Breast epithelium (tissue), 4 donors: ENCODE data around the gene CYP2W1. TPM values are rescaled to one million over a fixed set of nuclear protein-coding genes. Genes with fewer than 3 reads are reported as not detected.
"Not testable (repeated sequence)": the region's sequence is repeated elsewhere in the genome, so short reads cannot be mapped to it uniquely, and the experiment has no call there.

Experiments used
- DNase-seq, 2 donors: peaks; one replicate each; pipeline ENCODE4 v3.0.0-alpha.2; 2019; ENCODE audit warnings: low spot score in 2 of 2
- H3K27ac ChIP-seq, 2 donors: fragments of 200-600 bp; sonication (generic) in 1 of 2; one replicate each; pipeline ENCODE4 v1.5.1; 2016 to 2019; ENCODE audit warnings: mild to moderate bottlenecking in 1 of 2
- H3K27me3 ChIP-seq, 2 donors: fragments of 200-600 bp; sonication (generic) in 1 of 2; one replicate each; pipeline versions ENCODE4 v1.5.1 to v1.6.0; 2017 to 2019; ENCODE audit warnings: control low read depth in 1 of 2, mild to moderate bottlenecking in 1 of 2
- H3K36me3 ChIP-seq: fragments of 200-600 bp; one replicate; pipeline ENCODE4 v1.5.1; 2019
- H3K4me1 ChIP-seq, 2 donors: fragments of 200-600 bp; sonication (generic); one replicate each; pipeline ENCODE4 v1.5.1; 2016 to 2019; ENCODE audit warnings: control low read depth in 1 of 2
- H3K4me3 ChIP-seq, 3 donors: fragments of 200-600 bp; sonication (generic); 1 replicate in 2 of 3; 2 replicates in 1 of 3; pipeline ENCODE4 v1.5.1; 2016 to 2019; ENCODE audit warnings: mild to moderate bottlenecking in 3 of 3, moderate library complexity in 2 of 3
- H3K9me3 ChIP-seq, 2 donors: fragments of 200-600 bp; sonication (generic) in 1 of 2; one replicate each; pipeline ENCODE4 v1.5.1; 2016 to 2019; ENCODE audit warnings: control low read depth in 1 of 2
- CTCF ChIP-seq, 3 donors: fragments of 450-650 bp; IDR thresholded peaks; one replicate each; pipeline ENCODE4 v1.5.1; 2016 to 2017; ENCODE audit warnings: antibody characterized with exemption in 3 of 3, mild to moderate bottlenecking in 3 of 3, moderate library complexity in 3 of 3
- POLR2A ChIP-seq: fragments of 450-650 bp; IDR thresholded peaks from one replicate; pipeline ENCODE4 v1.6.1; 2016; ENCODE audit warnings: antibody characterized with exemption, mild to moderate bottlenecking, moderate library complexity
- POLR2AphosphoS5 ChIP-seq, 3 donors: sonication (generic); formaldehyde crosslinking; IDR thresholded peaks; one replicate each; pipeline ENCODE4 v1.6.1; 2017; ENCODE audit warnings: antibody characterized with exemption in 3 of 3
- intact Hi-C: fragments of 100-400 bp; cut with DNase I; formaldehyde crosslinking; loops from one replicate; pipeline ENCODE4 v1.15.1; 2023; ENCODE audit warnings: low total_unique reads
- total RNA-seq, 3 donors: library from RNA; depleted of rRNA; stranded (reverse); fragments of >200 nt; gene quantifications; one replicate each; pipeline ENCODE4 v1.1.0, GENCODE V29; 2016

Gene CYP2W1
- total RNA-seq, 3 donors from 2014 or later: not detected

GRCh38 chr7:937856-938484 lies 45.0 kb upstream of the CYP2W1 start:
- Histone ChIP-seq H3K27me3 (no peaks in the 10 kb centered on the region), H3K27ac (no peak overlapping the region), H3K9me3 (no peaks in the 10 kb centered on the region), H3K36me3 (no peaks in the 10 kb centered on the region), H3K4me1 (no peaks in the 10 kb centered on the region), H3K4me3 (no peak overlapping the region)
- intact Hi-C loops: no loop called here
- no peak for TF ChIP-seq POLR2AphosphoS5 (IDR thresholded peaks at IDR 0.05)
- TF ChIP-seq POLR2A: no peak
- no peak for DNase-seq

GRCh38 chr7:938546-939185 lies 44.3 kb upstream of the CYP2W1 start:
- Histone ChIP-seq H3K27me3 (no peaks in the 10 kb centered on the region), H3K9me3 (no peaks in the 10 kb centered on the region), H3K4me3 (no peak overlapping the region), H3K36me3 (no peaks in the 10 kb centered on the region), H3K27ac (no peak overlapping the region), H3K4me1 (no peaks in the 10 kb centered on the region)
- intact Hi-C loops: no loop called here
- no peak for DNase-seq
- no peak for TF ChIP-seq CTCF (IDR thresholded peaks at IDR 0.05)
- TF ChIP-seq POLR2AphosphoS5 (IDR thresholded peaks at IDR 0.05): no peak
- no peak for TF ChIP-seq POLR2A

GRCh38 chr7:939843-940242 lies 43.1 kb upstream of the CYP2W1 start:
- no peak for TF ChIP-seq POLR2AphosphoS5 (IDR thresholded peaks at IDR 0.05)
- TF ChIP-seq CTCF (IDR thresholded peaks at IDR 0.05): no peak
- no peak for TF ChIP-seq POLR2A
- Histone ChIP-seq H3K27ac (no peak overlapping the region), H3K36me3 (no peaks in the 10 kb centered on the region)

GRCh38 chr7:940599-941408 lies 42.2 kb upstream of the CYP2W1 start:
- DNase-seq: no peak
- H3K27me3 ChIP-seq: no peaks in the 10 kb centered on the region
- no peaks in the 10 kb centered on the region for H3K4me1 ChIP-seq
- TF ChIP-seq POLR2A (no peak), CTCF (IDR thresholded peaks at IDR 0.05) (no peak), POLR2AphosphoS5 (IDR thresholded peaks at IDR 0.05) (no peak)
- H3K36me3 ChIP-seq: no peaks in the 10 kb centered on the region
- H3K4me3 ChIP-seq: no peak overlapping the region
- no peak overlapping the region for H3K27ac ChIP-seq
- H3K9me3 ChIP-seq: no peaks in the 10 kb centered on the region
- intact Hi-C loops: no loop called here

More at GRCh38 chr7:939843-940242, 43.1 kb upstream of the CYP2W1 start:
- H3K4me3 ChIP-seq: no peak overlapping the region
- no peaks in the 10 kb centered on the region for H3K9me3 ChIP-seq
- no peaks in the 10 kb centered on the region for H3K27me3 ChIP-seq
- DNase-seq: no peak
- intact Hi-C loops: no loop called here
- H3K4me1 ChIP-seq: no peaks in the 10 kb centered on the region

- H3K27ac ChIP-seq, H3K9me3 ChIP-seq, intact Hi-C loops: not testable (repeated sequence)
These were observed 39.2 kb upstream of the CYP2W1 start for GRCh38 chr7:943793-944192.

GRCh38 chr7:944744-945143 lies 38.2 kb upstream of the CYP2W1 start:
- Histone ChIP-seq H3K4me1 (peaks cover 0 to 4% of the 10 kb centered on the region in 2 donors), H3K27ac (peak overlapping the region; percentile 86 to 95), H3K4me3 (peak overlapping the region in 2 of 3 donors; percentile 42 to 57), H3K36me3 (no peaks in the 10 kb centered on the region), H3K9me3 (no peaks in the 10 kb centered on the region), H3K27me3 (peaks cover 0 to 5% of the 10 kb centered on the region in 2 donors)
- intact Hi-C loops: no loop called here
- TF ChIP-seq CTCF (IDR thresholded peaks at IDR 0.05) (no peak), POLR2A (no peak), POLR2AphosphoS5 (IDR thresholded peaks at IDR 0.05) (no peak)
- DNase-seq: no peak

More at GRCh38 chr7:943793-944192, 39.2 kb upstream of the CYP2W1 start:
- not testable (repeated sequence) for DNase-seq, H3K4me3 ChIP-seq, H3K27me3 ChIP-seq, H3K36me3 ChIP-seq, H3K4me1 ChIP-seq
